NCI-H2081 treated with DMSO at 0.1 percent for 48 hours (cell line): ENCODE measurements around the gene INPP5E.
A peak's percentile ranks its signal among the peaks of the same experiment; 100 is the strongest.

Source experiments
- DNase-seq: peaks from one replicate; lab custom pipeline; 2025; lab: John Stamatoyannopoulos, UW

Gene INPP5E

GRCh38 chr9:136403538-136403914 is 36.1 kb downstream of the INPP5E start:
- DNase-seq, result no peak

- DNase-seq, result no peak
Measured at GRCh38 chr9:136402067-136402466, 37.6 kb downstream of the INPP5E start.

GRCh38 chr9:136401173-136401922 is 38.3 kb downstream of the INPP5E start:
- DNase-seq, result no peak

- peak; percentile 40 for DNase-seq
Measured at GRCh38 chr9:136400038-136400834, 39.4 kb downstream of the INPP5E start, which contains the start of gene SNAPC4. SNAPC4 (minus strand) TSS chr9:136400170; CDS start chr9:136398428, 1,742 bp downstream.

GRCh38 chr9:136399176-136400037 is 40.2 kb downstream of the INPP5E start:
- no peak for DNase-seq

- no peak for DNase-seq
Measured at GRCh38 chr9:136398286-136398685, 41.4 kb downstream of the INPP5E start.

GRCh38 chr9:136397643-136398042 is 42.0 kb downstream of the INPP5E start:
- no peak for DNase-seq

- no peak for DNase-seq
Measured at GRCh38 chr9:136396219-136396515, 43.5 kb downstream of the INPP5E start.

- DNase-seq, result no peak
Measured at GRCh38 chr9:136395345-136396218, 44.1 kb downstream of the INPP5E start.

GRCh38 chr9:136395020-136395340 is 44.7 kb downstream of the INPP5E start:
- no peak for DNase-seq

- DNase-seq, result no peak
Measured at GRCh38 chr9:136394312-136395019, 45.2 kb downstream of the INPP5E start.

- DNase-seq, result no peak
Measured at GRCh38 chr9:136393531-136393930, 46.1 kb downstream of the INPP5E start.

- no peak for DNase-seq
Measured at GRCh38 chr9:136392538-136393449, 46.9 kb downstream of the INPP5E start.

- no peak for DNase-seq
Measured at GRCh38 chr9:136391737-136392537, 47.7 kb downstream of the INPP5E start.

GRCh38 chr9:136389396-136389795 is 50.2 kb downstream of the INPP5E start:
- no peak for DNase-seq

GRCh38 chr9:136387217-136387616 is 52.4 kb downstream of the INPP5E start:
- no peak for DNase-seq

- no peak for DNase-seq
Measured at GRCh38 chr9:136386018-136386417, 53.6 kb downstream of the INPP5E start.

GRCh38 chr9:136385015-136385414 is 54.6 kb downstream of the INPP5E start:
- no peak for DNase-seq

GRCh38 chr9:136383436-136383835 is 56.2 kb downstream of the INPP5E start:
- DNase-seq, result no peak
